Measurements from ENCODE around the gene SNRPA.

The SNRPA gene

DNA sequence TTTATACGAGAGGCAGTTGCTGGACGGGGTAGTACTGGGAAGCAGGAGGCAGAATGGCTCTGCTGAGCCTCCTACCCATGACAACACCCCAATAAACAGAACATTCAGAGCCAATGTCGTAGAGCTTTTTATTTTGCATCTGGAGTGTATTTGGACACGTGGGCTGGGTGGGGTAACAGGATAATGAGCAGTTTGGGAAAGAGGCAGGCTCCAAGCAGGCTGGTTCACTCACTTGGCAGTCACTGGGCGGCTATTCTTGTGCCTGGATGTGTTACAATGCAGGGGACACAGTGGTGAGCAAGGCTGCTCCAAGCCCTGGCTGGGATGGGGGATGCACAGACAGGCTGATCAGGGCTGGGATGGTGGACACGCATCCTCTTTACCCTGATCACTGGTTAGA is 10.3 kb upstream of the SNRPA start:
- no peak overlapping the region for H2BK120ac ChIP-seq (ENCODE audit: low read depth, low read length)
- H3K36me3 ChIP-seq (replicated peaks in 1 of 2; ENCODE audit: control insufficient read depth in 2 of 2, insufficient read depth in 2 of 2, low read length in 2 of 2), result peaks cover 27 to 64% of the 10 kb centered on the region in 2 donors
- no peak overlapping the region for H3K18ac ChIP-seq (ENCODE audit: low read length)
- no peak overlapping the region for H2AFZ ChIP-seq (ENCODE audit: low read length)
- no peak overlapping the region for H2BK5ac ChIP-seq (ENCODE audit: low read length)
- H4K8ac ChIP-seq (ENCODE audit: low read depth, low read length), result no peak overlapping the region
- no peak overlapping the region for H2AK5ac ChIP-seq (ENCODE audit: low read depth, low read length)
- no peak overlapping the region for H2BK12ac ChIP-seq (ENCODE audit: low read length)
- peak overlapping the region; percentile 34 for H3K9ac ChIP-seq (ENCODE audit: low read depth, low read length, poor library complexity)
- no peak overlapping the region for H4K91ac ChIP-seq (ENCODE audit: low read depth, low read length, poor library complexity)
- peaks cover 0 to 1% of the 10 kb centered on the region in 2 donors for H3K9me3 ChIP-seq (replicated peaks in 1 of 2; ENCODE audit: control insufficient read depth in 2 of 2, insufficient read depth in 1 of 2, low read depth in 1 of 2, low read length in 2 of 2)
- WGBS, 2 donors (ENCODE audit: extremely low coverage in 2 of 2, insufficient read length in 2 of 2, insufficient replicate concordance in 1 of 2), result no CpG with 5 or more reads among the region's 6 CpGs
- no peak overlapping the region for H3K4ac ChIP-seq (ENCODE audit: low read length)
- no peak for DNase-seq (ENCODE audit: low spot score)
- no peak overlapping the region for H3K27ac ChIP-seq (replicated peaks; ENCODE audit: low read length)
- no peaks in the 10 kb centered on the region for H3K27me3 ChIP-seq (ENCODE audit: control insufficient read depth in 3 of 3, insufficient read depth in 3 of 3, low read depth in 1 of 3, low read length in 3 of 3)
- H3K79me1 ChIP-seq (ENCODE audit: low read depth, low read length), result peaks cover 3% of the 10 kb centered on the region
- no peak overlapping the region for H3K4me2 ChIP-seq (ENCODE audit: insufficient read depth, low read length, poor library complexity, severe bottlenecking)
- no peak overlapping the region for H3K14ac ChIP-seq (ENCODE audit: low read length)
- peaks cover 0 to 1% of the 10 kb centered on the region in 2 donors for H3K4me1 ChIP-seq (ENCODE audit: control insufficient read depth in 2 of 2, insufficient read depth in 1 of 2, low read depth in 1 of 2, low read length in 2 of 2)
- no peak overlapping the region for H3K23ac ChIP-seq (ENCODE audit: low read depth, low read length, poor library complexity)
- no peak overlapping the region for H2BK15ac ChIP-seq (ENCODE audit: low read length)
- H3K4me3 ChIP-seq (ENCODE audit: low read length in 2 of 2), result peak overlapping the region in 1 of 2 donors; percentile 46

DNA sequence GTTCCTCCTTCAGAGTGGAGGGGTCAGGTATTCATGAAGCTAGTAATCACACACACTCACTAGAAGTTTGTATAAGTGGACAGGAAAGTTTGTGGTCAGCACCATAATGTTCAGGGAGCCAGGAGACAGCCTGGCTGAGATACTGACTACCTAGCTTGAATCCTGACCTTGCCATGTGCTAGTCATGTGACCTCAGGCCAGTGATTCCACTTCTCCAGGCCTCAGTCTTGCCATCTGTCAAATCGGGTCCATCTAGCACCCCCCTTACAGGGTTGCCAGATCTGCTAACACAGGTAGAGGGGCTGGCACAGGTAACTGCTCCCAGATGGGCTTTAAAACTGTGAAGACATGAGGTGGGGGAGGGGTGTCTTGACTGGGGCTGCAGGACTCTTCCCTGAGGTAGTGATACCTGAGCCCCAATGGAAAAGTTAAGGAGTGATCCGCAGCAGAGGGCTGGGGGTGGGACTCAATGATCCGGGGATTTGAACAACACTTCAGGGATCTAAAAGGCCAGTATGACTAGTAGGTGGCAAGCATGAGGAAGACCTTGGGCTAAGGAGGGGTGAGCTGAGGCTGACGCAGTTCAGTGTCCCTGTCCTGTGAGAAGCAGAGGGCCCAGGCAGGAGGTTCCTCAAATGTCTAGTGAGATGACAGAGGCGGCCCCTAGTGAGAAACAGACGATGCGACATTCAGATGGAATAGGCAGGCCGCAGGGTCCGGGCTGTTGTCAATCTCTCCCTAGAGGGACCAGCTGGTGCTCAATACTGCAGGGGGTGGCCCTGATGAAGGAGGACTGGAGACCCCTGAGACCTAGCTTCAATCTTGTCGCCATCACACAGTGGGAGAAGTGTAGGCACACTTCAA is 9.2 kb upstream of the SNRPA start:
- Histone ChIP-seq H3K4ac (ENCODE audit: low read length) (no peak overlapping the region), H3K79me1 (ENCODE audit: low read depth, low read length) (peaks cover 3% of the 10 kb centered on the region), H3K23ac (ENCODE audit: low read depth, low read length, poor library complexity) (peak overlapping the region; percentile 95), H3K27ac (replicated peaks; ENCODE audit: low read length) (no peak overlapping the region), H2BK15ac (ENCODE audit: low read length) (no peak overlapping the region), H3K9ac (ENCODE audit: low read depth, low read length, poor library complexity) (no peak overlapping the region), H3K18ac (ENCODE audit: low read length) (no peak overlapping the region), H3K14ac (ENCODE audit: low read length) (no peak overlapping the region), H2BK5ac (ENCODE audit: low read length) (no peak overlapping the region), H4K8ac (ENCODE audit: low read depth, low read length) (no peak overlapping the region), H3K4me3 (ENCODE audit: low read length in 2 of 2) (peak overlapping the region in 1 of 2 donors; percentile 45), H3K4me1 (ENCODE audit: control insufficient read depth in 2 of 2, insufficient read depth in 1 of 2, low read depth in 1 of 2, low read length in 2 of 2) (peaks cover 0 to 1% of the 10 kb centered on the region in 2 donors), H3K9me3 (replicated peaks in 1 of 2; ENCODE audit: control insufficient read depth in 2 of 2, insufficient read depth in 1 of 2, low read depth in 1 of 2, low read length in 2 of 2) (peaks cover 0 to 1% of the 10 kb centered on the region in 2 donors), H3K36me3 (replicated peaks in 1 of 2; ENCODE audit: control insufficient read depth in 2 of 2, insufficient read depth in 2 of 2, low read length in 2 of 2) (peaks cover 23 to 57% of the 10 kb centered on the region in 2 donors), H3K27me3 (ENCODE audit: control insufficient read depth in 3 of 3, insufficient read depth in 3 of 3, low read depth in 1 of 3, low read length in 3 of 3) (no peaks in the 10 kb centered on the region), H2AFZ (ENCODE audit: low read length) (no peak overlapping the region), H2AK5ac (ENCODE audit: low read depth, low read length) (no peak overlapping the region), H4K91ac (ENCODE audit: low read depth, low read length, poor library complexity) (no peak overlapping the region), H2BK12ac (ENCODE audit: low read length) (no peak overlapping the region), H3K4me2 (ENCODE audit: insufficient read depth, low read length, poor library complexity, severe bottlenecking) (no peak overlapping the region), H2BK120ac (ENCODE audit: low read depth, low read length) (no peak overlapping the region)
- WGBS, 2 donors (ENCODE audit: extremely low coverage in 2 of 2, insufficient read length in 2 of 2, insufficient replicate concordance in 1 of 2), result no CpG with 5 or more reads among the region's 10 CpGs
- DNase-seq (ENCODE audit: low spot score), result no peak

DNA sequence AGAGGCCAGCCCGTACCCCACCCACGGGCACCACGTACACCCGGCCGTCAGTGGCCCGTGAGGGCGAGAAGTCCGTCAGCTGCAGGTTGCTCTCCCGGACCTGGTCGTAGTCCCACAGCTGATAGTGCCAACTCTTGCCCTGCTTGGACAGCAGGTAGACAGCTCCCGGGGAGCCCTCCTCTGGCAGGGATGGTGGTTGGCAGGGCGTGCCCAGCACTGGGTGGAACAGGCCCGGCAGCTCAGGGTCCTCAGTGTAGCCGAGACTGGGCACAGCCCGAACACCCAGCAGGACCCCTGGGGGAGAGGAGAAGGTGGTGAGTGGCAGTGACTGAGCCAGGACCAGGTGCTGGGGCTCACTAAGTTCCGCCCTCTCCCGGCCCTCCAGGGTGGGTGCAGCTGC is 8.5 kb upstream of the SNRPA start:
- no peak overlapping the region for H4K8ac ChIP-seq (ENCODE audit: low read depth, low read length)
- no peak overlapping the region for H3K27ac ChIP-seq (replicated peaks; ENCODE audit: low read length)
- H4K91ac ChIP-seq (ENCODE audit: low read depth, low read length, poor library complexity), result no peak overlapping the region
- DNase-seq (ENCODE audit: low spot score), result no peak
- no CpG with 5 or more reads among the region's 17 CpGs for WGBS, 2 donors (ENCODE audit: extremely low coverage in 2 of 2, insufficient read length in 2 of 2, insufficient replicate concordance in 1 of 2)
- H3K9ac ChIP-seq (ENCODE audit: low read depth, low read length, poor library complexity), result no peak overlapping the region
- no peak overlapping the region for H3K4me2 ChIP-seq (ENCODE audit: insufficient read depth, low read length, poor library complexity, severe bottlenecking)
- peaks cover 0 to 1% of the 10 kb centered on the region in 2 donors for H3K4me1 ChIP-seq (ENCODE audit: control insufficient read depth in 2 of 2, insufficient read depth in 1 of 2, low read depth in 1 of 2, low read length in 2 of 2)
- H2AFZ ChIP-seq (ENCODE audit: low read length), result no peak overlapping the region
- H3K9me3 ChIP-seq (replicated peaks in 1 of 2; ENCODE audit: control insufficient read depth in 2 of 2, insufficient read depth in 1 of 2, low read depth in 1 of 2, low read length in 2 of 2), result peaks cover 0 to 1% of the 10 kb centered on the region in 2 donors
- no peaks in the 10 kb centered on the region for H3K27me3 ChIP-seq (ENCODE audit: control insufficient read depth in 3 of 3, insufficient read depth in 3 of 3, low read depth in 1 of 3, low read length in 3 of 3)
- peak overlapping the region; percentile 95 for H3K23ac ChIP-seq (ENCODE audit: low read depth, low read length, poor library complexity)
- peaks cover 3% of the 10 kb centered on the region for H3K79me1 ChIP-seq (ENCODE audit: low read depth, low read length)
- no peak overlapping the region for H3K14ac ChIP-seq (ENCODE audit: low read length)
- no peak overlapping the region for H2BK120ac ChIP-seq (ENCODE audit: low read depth, low read length)
- H2AK5ac ChIP-seq (ENCODE audit: low read depth, low read length), result no peak overlapping the region
- no peak overlapping the region for H2BK12ac ChIP-seq (ENCODE audit: low read length)
- no peak overlapping the region for H2BK5ac ChIP-seq (ENCODE audit: low read length)
- no peak overlapping the region for H3K4ac ChIP-seq (ENCODE audit: low read length)
- H2BK15ac ChIP-seq (ENCODE audit: low read length), result no peak overlapping the region
- H3K18ac ChIP-seq (ENCODE audit: low read length), result no peak overlapping the region
- peak overlapping the region in 1 of 2 donors; percentile 45 for H3K4me3 ChIP-seq (ENCODE audit: low read length in 2 of 2)
- H3K36me3 ChIP-seq (replicated peaks in 1 of 2; ENCODE audit: control insufficient read depth in 2 of 2, insufficient read depth in 2 of 2, low read length in 2 of 2), result peaks cover 17 to 49% of the 10 kb centered on the region in 2 donors

DNA sequence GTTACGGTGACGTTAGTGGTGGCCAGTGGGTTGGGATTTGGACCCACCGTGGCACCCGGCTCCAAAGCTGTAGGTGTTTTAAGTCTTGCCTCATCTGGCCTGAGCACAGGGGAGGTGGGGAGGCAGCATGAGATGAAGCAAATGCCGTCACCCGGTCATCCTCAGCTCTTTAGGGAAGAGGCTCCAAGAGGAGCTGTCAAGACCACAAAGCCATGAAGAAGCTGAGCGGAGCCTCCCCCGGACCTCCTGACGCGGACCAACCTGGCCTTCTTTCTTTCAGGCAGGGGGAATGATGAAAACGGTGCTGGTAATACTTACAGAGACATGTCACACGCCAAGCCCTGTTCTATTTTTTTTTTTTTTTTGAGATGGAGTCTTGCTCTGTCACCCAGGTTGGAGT is 8.1 kb upstream of the SNRPA start:
- Histone ChIP-seq H3K36me3 (replicated peaks in 1 of 2; ENCODE audit: control insufficient read depth in 2 of 2, insufficient read depth in 2 of 2, low read length in 2 of 2) (peaks cover 17 to 48% of the 10 kb centered on the region in 2 donors), H3K27ac (replicated peaks; ENCODE audit: low read length) (no peak overlapping the region), H2AK5ac (ENCODE audit: low read depth, low read length) (no peak overlapping the region), H3K9ac (ENCODE audit: low read depth, low read length, poor library complexity) (no peak overlapping the region), H3K27me3 (ENCODE audit: control insufficient read depth in 3 of 3, insufficient read depth in 3 of 3, low read depth in 1 of 3, low read length in 3 of 3) (no peaks in the 10 kb centered on the region), H3K18ac (ENCODE audit: low read length) (no peak overlapping the region), H3K14ac (ENCODE audit: low read length) (no peak overlapping the region), H2BK12ac (ENCODE audit: low read length) (no peak overlapping the region), H2AFZ (ENCODE audit: low read length) (no peak overlapping the region), H3K79me1 (ENCODE audit: low read depth, low read length) (peaks cover 3% of the 10 kb centered on the region), H3K23ac (ENCODE audit: low read depth, low read length, poor library complexity) (no peak overlapping the region), H3K4me1 (ENCODE audit: control insufficient read depth in 2 of 2, insufficient read depth in 1 of 2, low read depth in 1 of 2, low read length in 2 of 2) (peaks cover 0 to 1% of the 10 kb centered on the region in 2 donors), H4K8ac (ENCODE audit: low read depth, low read length) (no peak overlapping the region), H3K4me2 (ENCODE audit: insufficient read depth, low read length, poor library complexity, severe bottlenecking) (no peak overlapping the region), H3K4ac (ENCODE audit: low read length) (no peak overlapping the region), H2BK5ac (ENCODE audit: low read length) (no peak overlapping the region), H3K9me3 (replicated peaks in 1 of 2; ENCODE audit: control insufficient read depth in 2 of 2, insufficient read depth in 1 of 2, low read depth in 1 of 2, low read length in 2 of 2) (peaks cover 0 to 1% of the 10 kb centered on the region in 2 donors), H4K91ac (ENCODE audit: low read depth, low read length, poor library complexity) (no peak overlapping the region), H2BK120ac (ENCODE audit: low read depth, low read length) (no peak overlapping the region), H3K4me3 (ENCODE audit: low read length in 2 of 2) (no peak overlapping the region), H2BK15ac (ENCODE audit: low read length) (no peak overlapping the region)
- no peak for DNase-seq (ENCODE audit: low spot score)
- WGBS, 2 donors (ENCODE audit: extremely low coverage in 2 of 2, insufficient read length in 2 of 2, insufficient replicate concordance in 1 of 2), result no CpG with 5 or more reads among the region's 12 CpGs

Measured in neuronal stem cell (in vitro differentiated cells).